ENCODE data around the gene SLC6A12.

DNA sequence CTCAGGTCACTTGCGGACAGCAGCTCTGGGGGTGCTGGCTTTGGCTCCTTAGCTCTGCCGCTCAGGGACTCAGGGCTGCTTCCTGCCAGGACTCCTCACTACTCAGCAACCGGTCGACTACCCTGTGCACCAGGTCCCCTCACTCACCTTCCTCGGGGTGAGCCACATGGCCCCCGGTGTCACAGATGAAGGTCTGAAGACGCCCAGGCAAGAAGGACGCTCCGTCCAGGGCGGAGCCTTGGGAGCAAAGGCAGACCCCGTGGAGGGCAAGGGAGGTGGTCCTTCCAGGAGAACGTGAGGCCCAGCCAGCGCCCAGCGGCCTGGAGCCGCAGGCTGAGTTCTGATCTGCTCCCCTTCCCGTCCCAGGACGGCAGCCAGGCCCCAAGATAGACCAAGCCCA lies 32.0 kb downstream of the SLC6A12 start:
- no peak for TF ChIP-seq CTCF (IDR thresholded peaks at IDR 0.05)
- no peak for TF ChIP-seq POLR2A (IDR thresholded peaks at IDR 0.05)

All from uterus (tissue), 2 donors.